B cell (primary cell): ENCODE data around the gene GPR25. TPM values are rescaled to one million over a fixed set of nuclear protein-coding genes. Genes with fewer than 3 reads are reported as not detected.

Source experiments
- ATAC-seq: fragments of 200-7000 bp; cut with Tn5 transposase; one replicate; pipeline ENCODE4 v1.10.0; 2021; ENCODE audit warnings: low read depth, mild to moderate bottlenecking, moderate number of reproducible peaks, moderate library complexity
- CTCF ChIA-PET: fragments of 350-600 bp; sonication (Branson Sonifier 250); formaldehyde crosslinking; loops from one replicate; lab custom pipeline; 2021; ENCODE audit warnings: antibody characterized with exemption, inconsistent platforms; lab: Charles Lee
- POLR2A ChIA-PET: fragments of 350-600 bp; sonication (Branson Sonifier 250); formaldehyde crosslinking; loops from one replicate; lab custom pipeline; 2021; ENCODE audit warnings: antibody characterized with exemption; lab: Charles Lee
- DNase-seq: peaks from one replicate; pipeline ENCODE4 v3.0.0; 2013
- H2AFZ ChIP-seq: 2 replicates; pipeline ENCODE4 v1.6.1; 2012; ENCODE audit warnings: mild to moderate bottlenecking, low read depth, low read length; ENCODE audit not compliant: insufficient read depth, poor library complexity, severe bottlenecking
- H3K27ac ChIP-seq, 2 donors: 1 replicate in 1 of 2; 2 replicates in 1 of 2; pipeline ENCODE4 v1.5.1; 2012 to 2013; ENCODE audit warnings: low read length in 2 of 2, mild to moderate bottlenecking in 2 of 2, moderate library complexity in 1 of 2
- H3K27me3 ChIP-seq, 4 experiments: fragments of 200-600 bp in 1 of 4; sonication (generic) in 1 of 4; replicated peaks in 1 of 4; 1 replicate in 2 of 4; 2 replicates in 2 of 4; pipeline versions ENCODE4 v1.6.1 to v1.7.0; 2013 to 2016; ENCODE audit warnings: low read length in 3 of 4, mild to moderate bottlenecking in 2 of 4, mixed read lengths in 1 of 4, moderate library complexity in 1 of 4; ENCODE audit not compliant: insufficient read depth in 4 of 4, control insufficient read depth in 3 of 4; ENCODE audit errors: control extremely low read depth in 1 of 4
- H3K36me3 ChIP-seq, 2 experiments: replicated peaks in 1 of 2; 1 replicate in 1 of 2; 2 replicates in 1 of 2; pipeline versions ENCODE4 v1.6.1 to v1.7.1; 2013; ENCODE audit warnings: low read length in 1 of 2; ENCODE audit not compliant: insufficient read depth in 2 of 2, control insufficient read depth in 1 of 2; ENCODE audit errors: control extremely low read depth in 1 of 2, extremely low read depth in 1 of 2
- H3K4me1 ChIP-seq, 2 donors: fragments of 200-600 bp in 1 of 2; sonication (generic) in 1 of 2; 1 replicate in 1 of 2; 2 replicates in 1 of 2; pipeline versions ENCODE4 v1.5.1 to v1.6.1; 2013 to 2017; ENCODE audit warnings: low read length in 2 of 2; ENCODE audit not compliant: control insufficient read depth in 2 of 2, insufficient read depth in 2 of 2
- H3K4me2 ChIP-seq: replicated peaks from 2 replicates; pipeline ENCODE3; 2012; ENCODE audit warnings: mild to moderate bottlenecking, low read depth, low read length; ENCODE audit not compliant: poor library complexity, severe bottlenecking
- H3K4me3 ChIP-seq, 5 experiments: fragments of 200-600 bp in 1 of 5; sonication (generic) in 1 of 5; 1 replicate in 3 of 5; 2 replicates in 2 of 5; pipeline versions ENCODE4 v1.5.1 to v1.7.0; 2011 to 2016; ENCODE audit warnings: low read length in 4 of 5, mild to moderate bottlenecking in 4 of 5, low read depth in 2 of 5, control low read depth in 1 of 5, moderate library complexity in 1 of 5; ENCODE audit not compliant: insufficient read depth in 1 of 5; ENCODE audit errors: control extremely low read depth in 1 of 5, extremely low read depth in 1 of 5
- H3K79me2 ChIP-seq: fragments of 200-600 bp; sonication (generic); one replicate; pipeline ENCODE4 v1.6.0; 2016; ENCODE audit warnings: low read length; ENCODE audit not compliant: control insufficient read depth, insufficient read depth
- H3K9ac ChIP-seq: fragments of 200-600 bp; sonication (generic); 2 replicates; pipeline ENCODE4 v1.6.1; 2017; ENCODE audit warnings: mild to moderate bottlenecking, low read length, moderate library complexity
- H3K9me3 ChIP-seq, 3 donors: one replicate each; pipeline versions ENCODE4 v1.6.1 to v1.7.1; 2013; ENCODE audit warnings: low read length in 2 of 3; ENCODE audit not compliant: control insufficient read depth in 2 of 3, insufficient read depth in 1 of 3; ENCODE audit errors: control extremely low read depth in 1 of 3
- H4K20me1 ChIP-seq: 2 replicates; pipeline ENCODE4 v1.6.0; 2012; ENCODE audit warnings: mild to moderate bottlenecking, low read length; ENCODE audit not compliant: insufficient read depth, control insufficient read depth, poor library complexity, severe bottlenecking
- H3K27ac Mint-ChIP-seq: one replicate; pipeline ENCODE4 v1.8.0; 2021; ENCODE audit warnings: mixed read lengths
- H3K27me3 Mint-ChIP-seq: one replicate; pipeline ENCODE4 v1.8.0; 2021; ENCODE audit warnings: mixed read lengths
- H3K4me1 Mint-ChIP-seq: one replicate; pipeline ENCODE4 v1.8.0; 2021; ENCODE audit warnings: mixed read lengths
- H3K4me3 Mint-ChIP-seq: one replicate; pipeline ENCODE4 v1.8.0; 2021; ENCODE audit warnings: mixed read lengths
- H3K9me3 Mint-ChIP-seq: one replicate; pipeline ENCODE4 v1.8.0; 2022; ENCODE audit warnings: mixed read lengths; ENCODE audit not compliant: insufficient read depth
- CTCF ChIP-seq: fragments of 200-600 bp; IDR thresholded peaks from one replicate; pipeline ENCODE4 v1.8.0; 2022; ENCODE audit warnings: antibody characterized with exemption, mild to moderate bottlenecking
- EZH2 ChIP-seq: IDR thresholded peaks from 2 replicates; pipeline ENCODE4 v1.6.1; 2012; ENCODE audit warnings: borderline replicate concordance, low read depth, mild to moderate bottlenecking, moderate library complexity, low read length; ENCODE audit not compliant: insufficient read depth, poor library complexity, severe bottlenecking
- WGBS: methylation state at CpG from one replicate; pipeline ENCODE4 v1.1.5; 2013; ENCODE audit warnings: missing lambda C conversion rate; ENCODE audit not compliant: insufficient coverage; 5-methylcytosine and 5-hydroxymethylcytosine counted together
- intact Hi-C: fragments of 100-400 bp; cut with micrococcal nuclease; formaldehyde crosslinking; loops from one replicate; pipeline ENCODE4 v1.10.0; 2022
- polyA plus RNA-seq: library from polyadenylated mRNA; depleted of rRNA; stranded (reverse); fragments of >200 nt; gene quantifications from 2 replicates; pipeline ENCODE4 v1.2.3, GENCODE V29; 2012
- total RNA-seq, 2 donors: library from RNA; stranded (reverse); fragments of 120-200 nt in 1 of 2; gene quantifications; 1 replicate in 1 of 2; 2 replicates in 1 of 2; pipeline versions ENCODE4 v1.2.3 to v1.2.4, GENCODE V29; 2013 to 2022

GPR25 gene
- total and polyA plus RNA-seq, 2 donors (not counting 1 experiment from before 2014, with no cell fraction given), result 1.8 to 3.1 TPM

- H3K9me3 ChIP-seq, result no peaks in the 10 kb centered on the region
- H3K4me1 Mint-ChIP-seq, result peaks cover 6% of the 10 kb centered on the region
- H3K27ac ChIP-seq, result no peak overlapping the region
- ChIA-PET CTCF (interaction anchor here (1.9 kb wide), 1 partner anchor 10 kb away, joined by 3 read pairs; no protein-coding TSS in a partner anchor), POLR2A (no interaction called here)
- TF ChIP-seq EZH2 (no peak), CTCF (no peak)
- no peaks in the 10 kb centered on the region for H3K79me2 ChIP-seq
- DNase-seq, result no peak
- H3K9ac ChIP-seq, result no peak overlapping the region
- H3K36me3 ChIP-seq, result no peaks in the 10 kb centered on the region
- H3K9me3 Mint-ChIP-seq, result no peaks in the 10 kb centered on the region
- H3K4me1 ChIP-seq, result peaks cover 0 to 6% of the 10 kb centered on the region in 2 donors
- H3K4me3 ChIP-seq, result no peak overlapping the region
- H3K27me3 ChIP-seq, result no peaks in the 10 kb centered on the region
- ATAC-seq, result no peak
- H4K20me1 ChIP-seq, result no peaks in the 10 kb centered on the region
- no peaks in the 10 kb centered on the region for H3K27me3 Mint-ChIP-seq
- intact Hi-C loops, result no loop called here
- no peak overlapping the region for H3K27ac Mint-ChIP-seq
- no peak overlapping the region for H2AFZ ChIP-seq
- H3K4me3 Mint-ChIP-seq, result no peak overlapping the region
- WGBS, result 100% methylated on average over 1 of the region's 2 CpGs
- no peak overlapping the region for H3K4me2 ChIP-seq
Observed at GRCh38 chr1:200906491-200906890, 33.7 kb downstream of the GPR25 start.

- H3K4me2 ChIP-seq, result no peak overlapping the region
- H3K9ac ChIP-seq, result no peak overlapping the region
- Mint-ChIP-seq H3K27ac (no peak overlapping the region), H3K4me3 (no peak overlapping the region), H3K4me1 (peaks cover 4% of the 10 kb centered on the region), H3K9me3 (no peaks in the 10 kb centered on the region), H3K27me3 (no peaks in the 10 kb centered on the region)
- no peaks in the 10 kb centered on the region for H3K79me2 ChIP-seq
- H3K36me3 ChIP-seq, result no peaks in the 10 kb centered on the region
- ATAC-seq (no peak), DNase-seq (no peak)
- intact Hi-C loops, result no loop called here
- H3K27ac ChIP-seq, result no peak overlapping the region
- WGBS, result 93% methylated on average over 4 of the region's 5 CpGs
- TF ChIP-seq CTCF (no peak), EZH2 (no peak)
- no peak overlapping the region for H3K4me3 ChIP-seq
- H3K9me3 ChIP-seq, result no peaks in the 10 kb centered on the region
- CTCF ChIA-PET, result no interaction called here
- H2AFZ ChIP-seq, result no peak overlapping the region
- peaks cover 0 to 5% of the 10 kb centered on the region in 2 donors for H3K4me1 ChIP-seq
- H3K27me3 ChIP-seq, result no peaks in the 10 kb centered on the region
- no peaks in the 10 kb centered on the region for H4K20me1 ChIP-seq
- POLR2A ChIA-PET, result no interaction called here
Observed at GRCh38 chr1:200907611-200908097, 34.9 kb downstream of the GPR25 start.
